D721Med (cell line): ENCODE data around the gene SYNC.

Experiments
- DNase-seq: peaks from one replicate; pipeline ENCODE4 v3.0.0; 2011; ENCODE audit warnings: low spot score; ENCODE audit not compliant: insufficient read length
- FAIRE-seq: peaks from 2 replicates; lab custom pipeline; 2011; peaks lifted over from hg19 to GRCh38; lab: Jason Lieb, UNC
- TF ChIP-seq, protein P1 (sequence below): IDR thresholded peaks from 2 replicates; pipeline ENCODE4 v1.5.1; 2012; ENCODE audit warnings: mild to moderate bottlenecking, control low read depth; ENCODE audit not compliant: insufficient read depth; ENCODE audit errors: missing control alignments

The SYNC gene

DNA sequence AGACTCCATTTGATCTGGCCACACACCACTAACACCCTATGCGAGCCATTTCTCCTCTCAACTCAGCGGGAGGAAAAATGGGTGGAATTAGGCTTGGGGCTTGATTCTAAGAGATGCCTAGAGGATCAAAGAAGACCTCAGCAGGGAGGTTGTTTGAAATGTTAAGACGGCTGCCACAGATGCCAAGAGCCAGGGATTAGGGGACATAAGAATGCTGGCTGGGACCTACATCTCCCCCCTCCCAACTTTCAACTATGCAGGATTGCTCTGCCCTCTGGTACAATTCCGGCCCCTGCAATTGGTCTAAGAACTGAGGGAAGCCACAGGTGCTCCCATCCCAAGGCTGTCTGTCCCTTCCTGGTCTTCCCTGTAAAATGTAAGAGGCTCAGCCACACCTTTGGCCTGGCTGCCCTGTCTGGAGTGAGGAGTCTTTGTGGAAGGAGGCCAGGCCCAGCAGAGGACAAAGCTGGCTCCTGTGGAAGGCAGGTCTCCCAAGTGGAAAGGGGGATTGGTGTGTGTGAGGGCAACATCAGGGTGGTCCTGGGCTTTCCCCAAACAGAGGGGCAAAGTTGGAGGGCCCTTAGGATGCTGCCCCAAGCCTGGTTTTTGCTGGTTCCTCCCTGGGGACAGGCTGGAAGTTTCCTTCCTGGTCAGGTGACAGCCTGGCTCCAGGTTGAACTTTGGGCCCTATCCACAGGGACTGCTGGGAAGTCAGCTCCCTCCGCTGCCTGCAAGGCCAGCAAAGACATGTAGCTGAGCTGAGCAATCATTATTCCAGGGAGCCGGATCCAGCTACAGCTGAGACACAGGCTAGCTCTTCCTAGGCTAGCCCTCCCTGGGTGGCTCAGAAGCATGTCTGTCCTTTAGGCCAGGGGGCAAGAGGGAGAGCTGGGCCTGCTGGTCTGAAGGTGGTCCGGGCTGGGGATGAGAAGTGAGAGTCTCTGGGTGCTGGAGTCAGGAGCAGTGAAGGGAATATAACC is 34.5 kb upstream of the SYNC start:
- DNase-seq (no peak), FAIRE-seq (no peak)
- TF ChIP-seq, protein P1, sequence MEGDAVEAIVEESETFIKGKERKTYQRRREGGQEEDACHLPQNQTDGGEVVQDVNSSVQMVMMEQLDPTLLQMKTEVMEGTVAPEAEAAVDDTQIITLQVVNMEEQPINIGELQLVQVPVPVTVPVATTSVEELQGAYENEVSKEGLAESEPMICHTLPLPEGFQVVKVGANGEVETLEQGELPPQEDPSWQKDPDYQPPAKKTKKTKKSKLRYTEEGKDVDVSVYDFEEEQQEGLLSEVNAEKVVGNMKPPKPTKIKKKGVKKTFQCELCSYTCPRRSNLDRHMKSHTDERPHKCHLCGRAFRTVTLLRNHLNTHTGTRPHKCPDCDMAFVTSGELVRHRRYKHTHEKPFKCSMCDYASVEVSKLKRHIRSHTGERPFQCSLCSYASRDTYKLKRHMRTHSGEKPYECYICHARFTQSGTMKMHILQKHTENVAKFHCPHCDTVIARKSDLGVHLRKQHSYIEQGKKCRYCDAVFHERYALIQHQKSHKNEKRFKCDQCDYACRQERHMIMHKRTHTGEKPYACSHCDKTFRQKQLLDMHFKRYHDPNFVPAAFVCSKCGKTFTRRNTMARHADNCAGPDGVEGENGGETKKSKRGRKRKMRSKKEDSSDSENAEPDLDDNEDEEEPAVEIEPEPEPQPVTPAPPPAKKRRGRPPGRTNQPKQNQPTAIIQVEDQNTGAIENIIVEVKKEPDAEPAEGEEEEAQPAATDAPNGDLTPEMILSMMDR = no peak

DNA sequence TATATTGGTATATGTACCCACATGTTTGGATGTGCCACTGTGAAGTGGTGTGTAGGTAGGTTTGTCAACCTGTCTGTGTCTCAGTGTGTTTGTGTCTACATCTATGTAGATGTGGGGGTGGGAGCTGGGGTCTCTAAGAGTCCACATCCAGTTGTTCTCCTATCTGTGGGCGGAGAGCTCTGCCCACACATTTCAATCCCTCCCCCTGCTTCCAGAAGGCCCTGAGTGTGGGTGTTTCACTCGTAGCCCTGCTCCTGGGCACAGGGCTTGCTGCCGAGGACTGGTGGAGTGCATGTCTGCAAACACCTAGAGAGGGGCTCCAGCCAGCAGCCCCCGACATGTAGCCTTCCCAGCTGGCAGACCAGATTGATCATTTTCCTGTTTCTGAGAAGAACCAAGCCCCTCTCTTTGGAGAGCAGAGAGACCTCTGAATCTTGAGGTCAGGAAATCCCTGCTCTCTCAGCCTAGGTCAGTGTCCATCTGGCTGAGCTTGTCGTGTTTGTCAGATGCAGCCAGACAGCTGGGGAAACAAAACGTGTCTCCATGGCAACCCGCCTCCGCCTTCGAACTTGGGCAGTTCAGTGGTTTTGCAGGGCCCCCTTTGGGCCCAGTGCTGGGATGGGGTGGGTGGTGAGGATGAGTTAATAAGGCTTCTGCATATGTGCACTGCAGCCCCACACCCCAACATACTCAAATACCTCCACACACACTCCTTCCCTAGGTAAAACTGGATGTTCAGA is 31.2 kb upstream of the SYNC start:
- DNase-seq = no peak
- no peak for FAIRE-seq
- TF ChIP-seq, protein P1 = no peak

- no peak for DNase-seq
- no peak for FAIRE-seq
- TF ChIP-seq, protein P1 = no peak
These were observed 26.9 kb upstream of the SYNC start for GRCh38 chr1:32729254-32730046.

DNA sequence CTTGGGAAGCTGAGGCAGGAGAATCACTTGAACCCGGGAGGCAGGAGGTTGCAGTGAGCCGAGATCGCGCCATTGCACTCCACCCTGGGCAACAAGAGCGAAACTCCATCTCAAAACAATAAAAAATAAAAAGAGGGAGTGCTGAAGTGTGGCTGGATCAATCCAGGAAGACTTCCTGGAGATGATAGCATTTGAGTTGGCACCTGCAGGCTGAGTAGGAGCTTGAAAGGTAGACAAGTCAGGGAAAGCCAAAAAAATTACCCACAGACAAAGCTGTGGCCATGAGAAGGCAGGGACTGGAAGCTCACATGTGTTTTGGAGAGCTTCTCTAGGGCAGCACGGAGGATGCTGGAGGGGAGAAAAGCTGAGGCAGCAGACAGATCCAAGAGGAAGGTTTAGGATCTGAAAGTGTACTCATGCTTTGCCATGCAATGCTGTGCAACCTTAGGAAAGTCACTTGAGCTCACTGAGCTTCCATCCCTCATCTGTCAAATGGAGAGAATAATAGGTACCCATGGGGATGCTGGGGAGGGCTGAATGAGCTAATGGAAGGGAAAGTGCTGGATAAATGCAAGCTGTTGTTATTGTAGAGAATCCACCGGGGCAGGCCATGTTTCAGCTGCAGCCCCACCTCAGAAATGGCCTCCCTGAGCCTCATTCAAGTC is 26.0 kb upstream of the SYNC start:
- DNase-seq (no peak), FAIRE-seq (no peak)
- TF ChIP-seq, protein P1 = no peak

DNA sequence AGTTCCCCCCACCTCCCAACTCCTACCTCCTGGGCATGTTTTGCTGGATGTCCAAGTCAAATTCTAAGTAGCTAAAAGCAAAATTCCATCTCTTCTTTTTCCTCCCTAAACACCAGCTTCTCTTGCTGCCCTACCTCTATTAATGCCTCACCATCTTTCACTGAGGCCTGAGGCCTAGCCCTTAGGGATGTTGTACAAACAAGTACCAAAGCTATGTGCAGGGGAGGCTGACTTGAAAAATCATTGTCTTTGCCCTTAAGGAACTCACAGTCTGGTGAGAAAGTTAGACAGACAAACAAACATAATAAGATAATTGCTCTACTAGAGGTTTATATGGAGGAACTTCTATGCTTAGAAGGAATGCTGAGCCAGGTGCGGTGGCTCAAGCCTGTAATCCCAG is 25.3 kb upstream of the SYNC start:
- DNase-seq (no peak), FAIRE-seq (no peak)

DNA sequence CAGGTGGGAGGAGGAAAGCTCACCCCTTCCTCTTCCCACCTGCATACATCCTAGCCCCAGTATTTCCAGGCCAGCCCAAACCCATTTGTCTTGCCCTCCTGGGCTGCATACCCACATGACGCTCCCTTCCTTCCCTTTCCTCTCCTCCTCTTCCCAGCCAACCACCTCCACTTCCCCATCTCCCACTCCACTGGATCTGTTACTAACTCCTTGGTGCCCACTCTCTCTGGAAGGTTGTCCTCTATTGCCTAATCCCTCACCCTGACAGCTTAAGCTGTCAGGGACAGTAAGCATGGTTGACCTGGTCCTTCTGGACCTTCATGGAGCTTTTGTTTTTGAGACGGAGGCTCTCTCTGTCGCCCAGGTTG is 23.0 kb upstream of the SYNC start:
- no peak for FAIRE-seq
- no peak for DNase-seq
- TF ChIP-seq, protein P1 = no peak

More for the DNA sequence above, 25.3 kb upstream of the SYNC start:
- TF ChIP-seq, protein P1 = no peak
